ENCODE measurements around the gene TMEM26.

DNA sequence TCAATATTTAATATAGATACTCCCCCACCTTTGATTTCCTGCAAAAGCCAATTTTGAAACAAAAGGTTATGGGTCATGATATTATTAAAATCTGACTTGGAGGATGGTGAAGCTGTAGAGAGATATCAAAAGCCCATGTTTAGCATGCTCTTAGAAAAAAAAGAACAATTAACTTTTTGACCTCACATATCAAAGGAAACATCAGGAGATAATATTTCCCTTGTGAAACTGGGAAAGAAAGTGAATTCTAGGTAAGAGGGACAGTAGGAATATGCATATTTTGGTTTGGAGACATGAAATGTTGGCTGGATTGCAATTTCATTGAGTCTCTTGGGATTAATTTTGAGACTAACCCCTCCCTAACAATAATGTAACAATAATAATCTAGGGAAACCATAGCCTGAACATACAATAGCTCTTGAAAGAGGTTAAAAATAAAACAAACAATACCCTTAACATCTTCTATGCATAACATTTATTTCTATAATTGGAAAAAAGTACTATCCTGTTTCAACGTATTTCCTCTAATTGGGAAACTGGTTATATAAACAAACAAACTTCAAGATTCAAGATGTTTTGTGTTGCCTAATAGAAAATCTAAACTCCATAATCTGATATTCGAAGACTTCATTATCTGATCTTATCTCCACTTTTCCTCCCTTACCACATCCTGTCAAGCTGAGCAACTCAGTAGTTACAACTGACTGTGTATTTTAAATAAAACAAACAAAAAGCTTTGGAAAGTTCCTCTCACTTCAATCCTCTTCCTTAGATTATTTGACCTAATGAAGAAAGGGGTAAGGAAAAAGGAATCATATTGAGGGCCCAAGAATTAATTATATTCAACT, 14.8 kb downstream of the TMEM26 start:
- no peak for TF ChIP-seq NCOA6 (IDR thresholded peaks at IDR 0.05)
- no peak for TF ChIP-seq PHF21A (IDR thresholded peaks at IDR 0.05; ENCODE audit: borderline replicate concordance, low read depth)
- TF ChIP-seq OTX1 (CRISPR knock-in tag; IDR thresholded peaks at IDR 0.05), result no peak
- TF ChIP-seq CTCF (IDR thresholded peaks at IDR 0.05 in 2 of 3, conservative IDR thresholded peaks at IDR 0.05 in 1 of 3; ENCODE audit: insufficient read depth in 2 of 3, low read depth in 1 of 3, low read length in 3 of 3), result no peak
- no peak for TF ChIP-seq ZKSCAN1 (IDR thresholded peaks at IDR 0.05; ENCODE audit: low read depth, low read length)
- no peak for TF ChIP-seq U2AF2 (optimal IDR thresholded peaks at IDR 0.05; ENCODE audit: low read depth, low read length)
- TF ChIP-seq RCOR1 (IDR thresholded peaks at IDR 0.05; ENCODE audit: borderline replicate concordance in 1 of 2, low read depth in 2 of 2, low read length in 2 of 2), result no peak
- TF ChIP-seq NFE2 (IDR thresholded peaks at IDR 0.05; ENCODE audit: low read depth), result no peak
- no peak for TF ChIP-seq EZH2 (IDR thresholded peaks at IDR 0.05; ENCODE audit: borderline replicate concordance, low read depth, low read length)
- TF ChIP-seq YY1 (IDR thresholded peaks at IDR 0.05; ENCODE audit: borderline replicate concordance in 1 of 3, control insufficient read depth in 1 of 3, extremely low read depth in 1 of 3, insufficient read depth in 3 of 3, insufficient read length in 1 of 3, insufficient replicate concordance in 2 of 3, low read depth in 1 of 3, low read length in 2 of 3), result no peak
- no peak for TF ChIP-seq ZBTB11 (CRISPR knock-in tag; IDR thresholded peaks at IDR 0.05)
- no peak for TF ChIP-seq L3MBTL2 (IDR thresholded peaks at IDR 0.05)
